ENCODE data around the gene NME3.
A peak's percentile ranks its signal among the peaks of the same experiment; 100 is the strongest.

Gene NME3

GRCh38 chr16:1723450-1724147, 47.7 kb downstream of the NME3 start:
- peak; percentile 82 for TF ChIP-seq CTCF (conservative IDR thresholded peaks at IDR 0.05; ENCODE audit: low read depth, low read length)
- no peak for DNase-seq (ENCODE audit: low read depth)
- no peak overlapping the region for H3K4me3 ChIP-seq (ENCODE audit: low read length)

DNA sequence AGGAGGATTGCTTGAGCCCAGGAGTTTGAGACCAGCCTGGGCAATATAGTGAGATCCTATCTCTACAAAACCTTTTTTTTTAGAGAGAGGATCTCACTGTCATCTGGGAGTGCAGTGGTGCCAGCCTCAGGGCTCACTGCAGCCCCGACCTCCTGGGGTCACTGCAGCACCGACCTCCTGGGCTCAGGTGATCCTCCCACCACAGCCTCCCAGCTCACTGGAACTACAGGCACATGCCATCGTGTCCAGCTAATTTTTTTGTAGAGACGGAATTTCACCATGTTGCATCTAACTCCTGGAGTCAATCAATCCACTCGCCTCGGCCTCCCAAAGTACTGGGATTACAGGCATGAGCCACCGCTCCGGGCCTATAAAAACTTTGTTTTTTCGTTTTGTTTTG, 50.0 kb downstream of the NME3 start:
- no peak overlapping the region for H3K4me3 ChIP-seq (ENCODE audit: low read length)
- DNase-seq (ENCODE audit: low read depth), result no peak
- TF ChIP-seq CTCF (conservative IDR thresholded peaks at IDR 0.05; ENCODE audit: low read depth, low read length), result no peak

Measured in retinal pigment epithelial cell (primary cell).